IPS DF 6.9 (cell line): ENCODE results near the gene ICA1L.

Source experiments
- DNase-seq: peaks from one replicate; pipeline ENCODE4 v3.0.0-alpha.2; 2013; ENCODE audit warnings: low read depth, low spot score
- H3K27ac ChIP-seq: one replicate; pipeline ENCODE4 v1.5.1; 2013; ENCODE audit warnings: low read length, control low read depth
- H3K27me3 ChIP-seq: 2 replicates; pipeline ENCODE4 v1.6.1; 2013; ENCODE audit warnings: mild to moderate bottlenecking, low read length; ENCODE audit not compliant: control insufficient read depth, insufficient read depth
- H3K36me3 ChIP-seq: 2 replicates; pipeline ENCODE4 v1.6.1; 2013; ENCODE audit warnings: low read length; ENCODE audit not compliant: control insufficient read depth, insufficient read depth
- H3K4me1 ChIP-seq: 2 replicates; pipeline ENCODE4 v1.6.1; 2013; ENCODE audit warnings: low read length; ENCODE audit not compliant: control insufficient read depth, insufficient read depth
- H3K4me3 ChIP-seq: 2 replicates; pipeline ENCODE4 v1.5.1; 2013; ENCODE audit warnings: mild to moderate bottlenecking, low read length
- H3K9me3 ChIP-seq: 2 replicates; pipeline ENCODE4 v1.6.1; 2013; ENCODE audit warnings: low read length, inconsistent platforms; ENCODE audit not compliant: control insufficient read depth, insufficient read depth
- WGBS: extraction: QIAGEN DNeasy Blood & Tissue Kit; methylation state at CpG from one replicate; pipeline ENCODE4 v1.1.7; 2013; ENCODE audit warnings: mixed read lengths, missing lambda C conversion rate; ENCODE audit not compliant: insufficient read length, insufficient coverage; 5-methylcytosine and 5-hydroxymethylcytosine counted together

The ICA1L gene

GRCh38 chr2:202764991-202765390, 106.6 kb downstream of the ICA1L start:
- WGBS = no CpG with 5 or more reads among the region's 3 CpGs
- H3K27ac ChIP-seq = no peak overlapping the region
- peaks cover 8% of the 10 kb centered on the region for H3K36me3 ChIP-seq
- no peak for DNase-seq
- no peaks in the 10 kb centered on the region for H3K27me3 ChIP-seq
- H3K4me3 ChIP-seq = no peak overlapping the region
- no peaks in the 10 kb centered on the region for H3K4me1 ChIP-seq
- H3K9me3 ChIP-seq = no peaks in the 10 kb centered on the region

- no peak overlapping the region for H3K4me3 ChIP-seq
- H3K27me3 ChIP-seq = no peaks in the 10 kb centered on the region
- peaks cover 10% of the 10 kb centered on the region for H3K36me3 ChIP-seq
- no CpG with 5 or more reads among the region's 1 CpG for WGBS
- no peaks in the 10 kb centered on the region for H3K9me3 ChIP-seq
- no peak overlapping the region for H3K27ac ChIP-seq
- no peaks in the 10 kb centered on the region for H3K4me1 ChIP-seq
- DNase-seq = no peak
These were observed 107.7 kb downstream of the ICA1L start for GRCh38 chr2:202763916-202764315.

- no peaks in the 10 kb centered on the region for H3K4me1 ChIP-seq
- H3K4me3 ChIP-seq = no peak overlapping the region
- no peaks in the 10 kb centered on the region for H3K27me3 ChIP-seq
- no CpG with 5 or more reads among the region's 4 CpGs for WGBS
- no peaks in the 10 kb centered on the region for H3K9me3 ChIP-seq
- H3K27ac ChIP-seq = no peak overlapping the region
- H3K36me3 ChIP-seq = peaks cover 10% of the 10 kb centered on the region
- DNase-seq = no peak
These were observed 109.0 kb downstream of the ICA1L start for GRCh38 chr2:202762556-202762955.

GRCh38 chr2:202760848-202761247, 110.7 kb downstream of the ICA1L start:
- Histone ChIP-seq H3K27ac (no peak overlapping the region), H3K4me1 (no peaks in the 10 kb centered on the region), H3K36me3 (peaks cover 15% of the 10 kb centered on the region), H3K27me3 (no peaks in the 10 kb centered on the region), H3K9me3 (no peaks in the 10 kb centered on the region), H3K4me3 (no peak overlapping the region)
- WGBS = no CpG with 5 or more reads among the region's 2 CpGs
- no peak for DNase-seq

- no peak for DNase-seq
- H3K36me3 ChIP-seq = peaks cover 12% of the 10 kb centered on the region
- H3K9me3 ChIP-seq = no peaks in the 10 kb centered on the region
- WGBS = no CpG with 5 or more reads among the region's 2 CpGs
- no peaks in the 10 kb centered on the region for H3K4me1 ChIP-seq
- H3K27me3 ChIP-seq = no peaks in the 10 kb centered on the region
- no peak overlapping the region for H3K27ac ChIP-seq
- no peak overlapping the region for H3K4me3 ChIP-seq
These were observed 113.0 kb downstream of the ICA1L start for GRCh38 chr2:202758604-202759003.

GRCh38 chr2:202758128-202758527, 113.4 kb downstream of the ICA1L start:
- no peak overlapping the region for H3K4me3 ChIP-seq
- H3K9me3 ChIP-seq = no peaks in the 10 kb centered on the region
- no CpG with 5 or more reads among the region's 4 CpGs for WGBS
- no peak overlapping the region for H3K27ac ChIP-seq
- H3K4me1 ChIP-seq = no peaks in the 10 kb centered on the region
- H3K36me3 ChIP-seq = peaks cover 12% of the 10 kb centered on the region
- no peaks in the 10 kb centered on the region for H3K27me3 ChIP-seq
- no peak for DNase-seq

- peaks cover 12% of the 10 kb centered on the region for H3K36me3 ChIP-seq
- H3K27me3 ChIP-seq = no peaks in the 10 kb centered on the region
- no peaks in the 10 kb centered on the region for H3K9me3 ChIP-seq
- no peak overlapping the region for H3K27ac ChIP-seq
- no CpG with 5 or more reads among the region's 5 CpGs for WGBS
- H3K4me3 ChIP-seq = no peak overlapping the region
- no peak for DNase-seq
- H3K4me1 ChIP-seq = no peaks in the 10 kb centered on the region
These were observed 114.2 kb downstream of the ICA1L start for GRCh38 chr2:202757339-202757738.

GRCh38 chr2:202756598-202756997, 115.0 kb downstream of the ICA1L start:
- Histone ChIP-seq H3K9me3 (no peaks in the 10 kb centered on the region), H3K27ac (no peak overlapping the region), H3K4me1 (no peaks in the 10 kb centered on the region), H3K36me3 (peaks cover 12% of the 10 kb centered on the region), H3K27me3 (no peaks in the 10 kb centered on the region), H3K4me3 (no peak overlapping the region)
- no peak for DNase-seq
- WGBS = no CpG with 5 or more reads among the region's 3 CpGs

- Histone ChIP-seq H3K36me3 (peaks cover 6% of the 10 kb centered on the region), H3K27ac (no peak overlapping the region)
These were observed 116.6 kb downstream of the ICA1L start for GRCh38 chr2:202754936-202755335.

GRCh38 chr2:202752071-202752470, 119.5 kb downstream of the ICA1L start:
- Histone ChIP-seq H3K27ac (no peak overlapping the region), H3K27me3 (no peaks in the 10 kb centered on the region), H3K9me3 (no peaks in the 10 kb centered on the region), H3K4me1 (no peaks in the 10 kb centered on the region), H3K36me3 (no peaks in the 10 kb centered on the region), H3K4me3 (no peak overlapping the region)
- no CpG with 5 or more reads among the region's 2 CpGs for WGBS
- no peak for DNase-seq

More at GRCh38 chr2:202754936-202755335, 116.6 kb downstream of the ICA1L start:
- DNase-seq = no peak
- no peaks in the 10 kb centered on the region for H3K27me3 ChIP-seq
- WGBS = no CpG with 5 or more reads among the region's 6 CpGs
- no peaks in the 10 kb centered on the region for H3K4me1 ChIP-seq
- no peak overlapping the region for H3K4me3 ChIP-seq
- no peaks in the 10 kb centered on the region for H3K9me3 ChIP-seq

GRCh38 chr2:202750763-202751427, 120.7 kb downstream of the ICA1L start:
- H3K27ac ChIP-seq = no peak overlapping the region
- H3K4me1 ChIP-seq = no peaks in the 10 kb centered on the region
- DNase-seq = no peak
- H3K4me3 ChIP-seq = no peak overlapping the region
- H3K9me3 ChIP-seq = no peaks in the 10 kb centered on the region
- H3K27me3 ChIP-seq = no peaks in the 10 kb centered on the region
- H3K36me3 ChIP-seq = no peaks in the 10 kb centered on the region
- WGBS = no CpG with 5 or more reads among the region's 3 CpGs
